Activated T-helper 1 cell treated with anti-CD3 and anti-CD28 coated beads, Interleukin-2, amount 50 U/mL, for 16 hours (primary cell): ENCODE data around the gene MRRF.

Source experiments
- DNase-seq, 2 donors: peaks; one replicate each; pipeline ENCODE4 v3.0.0-alpha.2; 2020; ENCODE audit warnings: low read depth in 1 of 2, low spot score in 1 of 2

MRRF gene, protein sequence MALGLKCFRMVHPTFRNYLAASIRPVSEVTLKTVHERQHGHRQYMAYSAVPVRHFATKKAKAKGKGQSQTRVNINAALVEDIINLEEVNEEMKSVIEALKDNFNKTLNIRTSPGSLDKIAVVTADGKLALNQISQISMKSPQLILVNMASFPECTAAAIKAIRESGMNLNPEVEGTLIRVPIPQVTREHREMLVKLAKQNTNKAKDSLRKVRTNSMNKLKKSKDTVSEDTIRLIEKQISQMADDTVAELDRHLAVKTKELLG

DNA sequence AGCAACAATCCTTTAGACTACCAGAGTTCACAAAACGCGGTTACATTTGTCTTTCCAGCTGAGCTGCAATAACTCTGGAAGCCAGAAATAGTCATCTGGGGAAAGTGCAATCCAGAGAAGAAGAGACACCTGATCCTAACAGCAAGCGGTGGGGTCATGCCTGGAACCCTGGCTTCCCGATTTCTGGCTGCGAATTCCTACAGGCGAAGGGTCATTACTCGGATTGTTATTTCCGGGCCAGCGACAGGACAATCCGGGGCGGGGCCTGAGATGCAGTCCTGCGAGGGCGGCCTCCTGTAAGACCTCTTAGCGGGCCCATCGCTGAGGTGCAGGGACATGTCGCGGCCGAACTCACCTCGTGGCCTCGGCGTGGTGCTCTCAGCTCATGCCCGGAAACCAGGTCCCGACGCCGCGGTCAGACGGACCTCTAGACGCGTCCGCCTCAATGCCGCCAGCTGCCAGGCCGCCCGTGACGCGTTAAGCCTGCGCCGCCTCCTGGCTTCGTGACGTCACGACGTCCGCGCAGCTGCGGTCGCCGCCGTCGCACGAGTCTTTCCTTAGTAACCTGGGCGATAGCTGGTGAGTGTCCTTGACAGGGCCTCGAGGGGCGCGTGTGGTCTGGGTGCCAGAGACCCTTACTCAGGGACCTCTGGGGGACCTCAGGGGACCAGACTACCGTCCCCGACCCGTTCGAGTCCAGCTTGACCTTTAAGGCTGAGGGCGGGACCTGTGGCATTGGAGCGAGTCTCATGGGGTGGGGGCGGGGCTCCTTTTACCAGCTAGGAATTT is at the start of gene MRRF, which contains the start of gene RBM18:
TSS of gene MRRF (plus strand) at position 523 of the 789 bp plus-strand sequence. CDS start 6,010 bp downstream, outside the sequence.
TSS of gene RBM18 (minus strand) at position 481 of the 789 bp plus-strand sequence. CDS start 3,348 bp downstream, outside the sequence.
- DNase-seq: peak; percentile 69 to 80

DNA sequence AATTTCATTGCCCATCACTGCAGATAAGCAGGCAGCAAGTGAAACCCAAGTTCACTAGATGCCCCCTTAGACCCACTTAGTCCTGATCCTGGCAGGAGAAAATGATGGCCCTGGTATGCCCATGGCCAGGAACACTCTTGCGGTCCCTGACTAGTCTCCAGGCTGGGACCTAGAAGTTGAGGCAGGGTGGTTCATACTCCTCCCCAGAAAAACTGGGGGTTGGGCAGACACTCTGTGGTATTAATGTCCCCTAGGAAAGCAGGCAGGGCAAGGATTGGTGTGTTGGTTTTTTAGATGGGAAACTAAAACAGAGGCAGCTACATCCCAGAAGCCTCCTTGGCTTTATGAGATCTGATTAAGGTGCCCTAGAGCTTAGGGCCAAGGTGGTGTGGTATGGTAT is 49.0 kb upstream of the MRRF start:
- no peak for DNase-seq

DNA sequence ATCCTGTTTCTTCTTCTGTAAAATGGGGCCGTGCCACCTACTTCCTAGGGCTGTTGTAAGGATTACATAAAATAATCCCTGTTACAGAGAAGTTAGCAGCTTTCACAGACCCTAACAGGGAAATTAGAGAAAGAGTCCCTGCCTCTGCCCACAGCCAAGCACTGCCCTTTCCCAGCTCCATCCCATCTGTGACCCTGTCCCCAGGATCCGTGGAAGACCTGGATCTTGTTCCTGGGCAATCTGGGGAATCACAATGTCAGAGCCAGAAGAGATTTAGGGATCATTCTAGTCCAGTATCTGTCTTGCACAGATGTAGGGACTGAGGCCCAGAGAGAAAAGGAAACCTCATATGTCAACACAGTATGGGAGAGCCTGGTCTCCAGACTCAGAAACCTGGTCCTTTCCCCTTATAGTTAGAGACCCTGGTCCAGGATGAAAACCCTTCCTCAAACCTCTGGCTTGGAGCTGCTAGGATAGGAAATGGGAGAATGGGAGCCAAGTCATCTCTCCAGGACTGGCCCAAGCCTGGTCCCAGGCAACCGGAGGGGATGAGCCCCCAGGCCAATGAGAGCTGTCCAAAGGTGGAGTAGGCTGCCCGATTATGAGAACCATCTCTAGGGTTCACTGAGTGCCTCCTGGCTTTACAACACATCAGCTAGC is 48.4 kb upstream of the MRRF start:
- no peak for DNase-seq

GRCh38 chr9:122216798-122217418 is 47.8 kb upstream of the MRRF start:
- DNase-seq: no peak

- DNase-seq: no peak
These were observed 47.0 kb upstream of the MRRF start for GRCh38 chr9:122217640-122218039.

GRCh38 chr9:122218071-122218934 is 46.4 kb upstream of the MRRF start:
- DNase-seq: no peak

GRCh38 chr9:122218935-122219855 is 45.5 kb upstream of the MRRF start:
- no peak for DNase-seq

DNA sequence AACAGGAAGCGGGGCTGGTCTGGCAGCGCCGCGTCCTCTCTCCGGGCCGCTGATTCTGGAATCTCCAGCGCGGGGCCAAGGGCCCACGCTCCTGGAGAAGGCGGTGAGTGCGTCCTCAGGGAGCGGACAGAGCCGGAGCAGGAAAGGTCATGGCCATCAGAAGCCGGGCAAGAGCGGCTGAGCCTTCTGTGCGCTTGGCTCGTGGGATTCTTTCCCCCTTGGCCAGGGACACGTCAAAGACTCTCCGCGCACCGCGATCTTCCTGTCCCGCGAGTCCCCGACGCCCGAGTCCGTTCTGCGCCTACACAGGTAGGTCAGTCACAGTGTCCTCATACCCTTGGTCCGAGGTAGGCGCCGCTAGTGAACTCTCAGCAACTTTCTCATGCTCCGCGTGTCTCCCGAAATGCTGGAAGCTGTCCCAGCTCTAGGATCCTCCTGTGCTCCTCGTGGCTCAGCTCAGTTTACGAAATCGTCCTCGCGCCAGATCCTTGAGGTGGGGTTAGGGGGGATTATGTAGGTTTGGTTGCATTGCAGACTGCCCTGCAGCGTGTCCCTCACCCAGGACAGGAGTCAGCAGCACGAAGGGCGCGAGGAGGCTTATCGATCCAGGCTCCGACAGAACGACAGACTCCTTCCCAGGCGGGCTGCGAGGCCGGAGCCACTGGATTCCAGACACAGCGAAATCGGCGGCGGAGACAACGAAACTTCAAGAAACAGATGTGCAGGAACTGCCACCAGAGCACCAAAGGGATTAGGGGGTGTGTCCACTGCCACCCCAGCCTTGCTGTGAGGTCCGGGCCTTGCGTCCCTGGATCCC is 44.6 kb upstream of the MRRF start:
- no peak for DNase-seq

GRCh38 chr9:122220673-122221182 is 44.0 kb upstream of the MRRF start:
- DNase-seq: no peak

GRCh38 chr9:122221183-122221811 is 43.4 kb upstream of the MRRF start:
- no peak for DNase-seq

DNA sequence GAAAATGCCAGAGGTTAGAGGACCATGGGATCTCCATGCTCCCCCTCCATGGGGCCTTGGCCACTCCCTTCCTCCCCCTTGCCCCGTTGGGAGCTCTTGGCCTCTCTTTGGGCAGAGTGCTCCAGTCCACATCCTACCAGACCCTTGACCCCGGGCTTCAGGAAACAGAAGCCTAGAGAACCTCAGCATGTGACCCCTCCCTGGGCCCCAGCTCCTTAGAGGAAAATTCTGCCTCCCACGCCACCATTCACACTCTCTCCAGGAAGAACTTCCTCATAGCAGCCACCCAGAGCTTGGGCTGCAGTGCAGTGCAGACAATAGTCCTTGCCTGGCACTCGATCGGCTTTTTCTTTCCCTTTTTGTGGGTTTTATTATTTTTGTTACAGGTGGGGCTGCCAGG is 41.9 kb upstream of the MRRF start:
- no peak for DNase-seq

DNA sequence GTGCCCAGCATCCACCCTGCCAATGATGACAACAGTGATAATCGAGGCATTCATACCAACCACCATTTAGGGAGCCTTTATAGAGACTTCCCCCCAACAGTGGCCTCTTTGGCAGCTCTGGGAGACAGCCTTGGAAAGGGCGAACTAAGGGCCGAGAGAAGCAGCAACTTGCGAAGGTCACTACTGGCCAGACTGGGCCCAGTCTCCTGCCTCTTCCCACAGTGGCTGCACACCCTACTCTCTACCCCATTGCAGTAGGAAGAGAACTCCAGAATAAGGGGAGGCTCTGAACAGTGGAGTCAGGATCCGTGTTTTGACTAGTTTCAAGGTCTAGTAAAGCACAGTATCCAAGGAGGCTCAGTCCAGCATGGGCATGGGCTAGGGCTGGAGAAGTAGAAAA is 41.2 kb upstream of the MRRF start:
- no peak for DNase-seq

GRCh38 chr9:122225312-122226141 is 39.2 kb upstream of the MRRF start:
- no peak for DNase-seq

DNA sequence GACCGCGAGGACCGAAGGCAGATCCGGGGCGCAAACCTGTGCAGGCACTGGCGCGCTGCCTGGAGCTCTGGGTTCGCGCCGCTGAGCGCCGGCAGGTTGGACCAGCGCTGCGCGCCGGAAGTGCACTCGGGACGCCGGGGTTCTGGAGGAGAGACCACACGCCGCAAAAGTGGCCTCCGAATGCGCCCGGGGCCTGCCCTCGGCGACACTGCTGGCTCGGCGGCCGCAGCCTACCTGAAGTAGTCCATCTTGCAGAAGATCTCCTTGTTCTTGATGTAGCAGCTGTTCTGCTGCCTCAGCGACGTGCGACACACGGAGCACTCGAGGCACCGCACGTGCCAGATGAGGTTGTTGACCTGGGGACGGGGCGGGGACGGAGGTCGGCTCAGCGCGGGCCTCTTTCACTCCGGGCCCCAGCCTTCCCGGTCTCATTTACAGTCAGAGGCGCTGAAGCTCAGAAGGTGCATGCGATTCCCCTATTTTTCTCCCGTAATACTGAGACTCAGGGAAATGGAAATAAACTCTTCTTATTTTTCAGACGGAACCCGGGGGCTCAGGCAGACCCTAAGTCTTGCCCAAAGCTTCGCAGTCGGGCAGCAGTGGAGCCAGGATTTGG is 38.4 kb upstream of the MRRF start:
- DNase-seq: no peak

GRCh38 chr9:122226758-122227574 is 37.7 kb upstream of the MRRF start:
- no peak for DNase-seq

DNA sequence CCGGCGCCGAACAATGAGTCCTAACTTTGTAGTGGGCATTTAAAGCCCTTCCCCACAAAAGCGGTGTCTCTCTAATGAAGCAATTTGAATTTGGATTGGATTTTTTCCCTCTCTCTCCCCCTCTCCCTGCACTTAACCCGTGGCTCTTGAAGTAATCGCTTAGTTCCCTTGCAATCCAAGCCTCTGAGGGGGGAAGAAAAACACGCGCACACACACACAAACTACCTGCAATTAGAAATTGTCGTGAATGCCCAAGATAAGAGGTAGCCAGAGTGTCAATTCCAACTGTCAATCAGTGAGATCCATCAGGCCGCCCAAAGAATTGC is 37.1 kb upstream of the MRRF start:
- DNase-seq: no peak
